Neural cell (in vitro differentiated cells): ENCODE measurements around the gene RIMKLA. TPM values are rescaled to one million over a fixed set of nuclear protein-coding genes. Genes with fewer than 3 reads are reported as not detected.

Source experiments
- H2AFZ ChIP-seq: fragments of 200-600, 300-800 bp; sonication (generic), shearing (Covaris generic); 2 replicates; pipeline ENCODE4 v1.6.0; 2014; ENCODE audit warnings: low read depth, mild to moderate bottlenecking, antibody characterized with exemption, low read length, moderate library complexity
- H3F3A ChIP-seq: fragments of 200-600 bp; shearing (Covaris generic); 2 replicates; pipeline ENCODE4 v1.6.1; 2016; ENCODE audit warnings: mild to moderate bottlenecking, moderate library complexity, mixed read lengths, antibody characterized with exemption, low read length; ENCODE audit not compliant: insufficient read depth, poor library complexity, severe bottlenecking
- H3K27ac ChIP-seq: fragments of 200-600, 300-800 bp; sonication (generic), shearing (Covaris generic); 2 replicates; pipeline ENCODE4 v1.5.1; 2014; ENCODE audit warnings: mild to moderate bottlenecking, low read length, moderate library complexity
- H3K27me3 ChIP-seq: fragments of 300-800, 200-600 bp; sonication (generic), shearing (Covaris generic); 2 replicates; pipeline ENCODE4 v1.6.0; 2014; ENCODE audit warnings: mild to moderate bottlenecking, low read depth, low read length, moderate library complexity; ENCODE audit not compliant: insufficient read depth
- H3K36me3 ChIP-seq: fragments of 300-800, 200-600 bp; sonication (generic), shearing (Covaris generic); 2 replicates; pipeline ENCODE4 v1.5.1; 2014; ENCODE audit warnings: mild to moderate bottlenecking, antibody characterized with exemption, low read length, moderate library complexity; ENCODE audit not compliant: insufficient read depth
- H3K4me2 ChIP-seq: fragments of 300-800, 200-600 bp; sonication (generic), shearing (Covaris generic); 2 replicates; pipeline ENCODE4 v1.6.0; 2014; ENCODE audit warnings: mild to moderate bottlenecking, low read length
- H3K4me3 ChIP-seq: fragments of 300-800, 200-600 bp; sonication (generic), shearing (Covaris generic); 2 replicates; pipeline ENCODE4 v1.5.1; 2014; ENCODE audit warnings: mild to moderate bottlenecking, low read length, moderate library complexity
- H3K79me2 ChIP-seq: fragments of 200-600 bp; shearing (Covaris generic); replicated peaks from 2 replicates; pipeline ENCODE4 v1.6.0; 2014; ENCODE audit warnings: mild to moderate bottlenecking, low read length, moderate library complexity; ENCODE audit not compliant: insufficient read depth
- H3K9ac ChIP-seq: fragments of 300-800, 200-600 bp; sonication (generic), shearing (Covaris generic); 2 replicates; pipeline ENCODE4 v1.6.1; 2016; ENCODE audit warnings: mild to moderate bottlenecking, low read length, mixed read lengths
- H3K9me2 ChIP-seq: fragments of 200-600 bp; shearing (Covaris generic); 2 replicates; pipeline ENCODE4 v1.6.1; 2016; ENCODE audit warnings: mild to moderate bottlenecking, low read length, mixed read lengths; ENCODE audit not compliant: insufficient read depth
- H3K9me3 ChIP-seq: fragments of 200-600, 300-800 bp; sonication (generic), shearing (Covaris generic); 2 replicates; pipeline ENCODE4 v1.6.1; 2016; ENCODE audit warnings: mild to moderate bottlenecking, mixed run types, low read length, moderate library complexity, mixed read lengths
- H4K20me1 ChIP-seq: fragments of 200-600 bp; shearing (Covaris generic); 2 replicates; pipeline ENCODE4 v1.6.1; 2016; ENCODE audit warnings: mild to moderate bottlenecking, mixed run types; ENCODE audit not compliant: insufficient read depth
- EP300 ChIP-seq: fragments of 450-650 bp; conservative IDR thresholded peaks from 2 replicates; pipeline ENCODE4 v1.6.1; 2014; ENCODE audit warnings: antibody characterized with exemption, mild to moderate bottlenecking, moderate library complexity; ENCODE audit not compliant: poor library complexity, severe bottlenecking
- EZH2 ChIP-seq: fragments of 200-600, 300-800 bp; shearing (Covaris generic), sonication (generic); IDR thresholded peaks from 2 replicates; pipeline ENCODE4 v1.6.1; 2014; ENCODE audit warnings: antibody characterized with exemption, low read length, borderline replicate concordance, mild to moderate bottlenecking; ENCODE audit not compliant: insufficient read depth, poor library complexity, severe bottlenecking
- MXI1 ChIP-seq: fragments of 450-650 bp; conservative IDR thresholded peaks from 2 replicates; pipeline ENCODE4 v1.6.1; 2014; ENCODE audit warnings: antibody characterized with exemption, mild to moderate bottlenecking; ENCODE audit not compliant: poor library complexity, severe bottlenecking
- POLR2AphosphoS5 ChIP-seq: IDR thresholded peaks from 2 replicates; pipeline ENCODE4 v1.6.1; 2012
- RAD21 ChIP-seq: fragments of 450-650 bp; conservative IDR thresholded peaks from 2 replicates; pipeline ENCODE4 v1.6.1; 2014; ENCODE audit warnings: antibody characterized with exemption, mild to moderate bottlenecking, moderate library complexity
- SMC3 ChIP-seq: fragments of 450-650 bp; conservative IDR thresholded peaks from 2 replicates; pipeline ENCODE4 v1.6.1; 2014; ENCODE audit warnings: antibody characterized with exemption, mild to moderate bottlenecking, moderate library complexity; ENCODE audit not compliant: poor library complexity
- TAF1 ChIP-seq: IDR thresholded peaks from 2 replicates; pipeline ENCODE4 v1.6.1; 2012; ENCODE audit warnings: low read depth
- polyA plus RNA-seq: library from polyadenylated mRNA; depleted of rRNA; stranded (reverse); fragments of >200 nt; gene quantifications from 2 replicates; pipeline ENCODE4 v1.2.3, GENCODE V29; 2014
- TF ChIP-seq, protein P1 (sequence below): fragments of 450-650 bp; IDR thresholded peaks from 2 replicates; pipeline ENCODE4 v1.5.1; 2014; ENCODE audit warnings: antibody characterized with exemption, mild to moderate bottlenecking, moderate library complexity; ENCODE audit not compliant: poor library complexity, severe bottlenecking
- TF ChIP-seq, protein P2 (sequence below): IDR thresholded peaks from 2 replicates; pipeline ENCODE4 v1.6.1; 2012; ENCODE audit warnings: borderline replicate concordance

Gene RIMKLA
- polyA plus RNA-seq, 1 donor from 2014 or later, result 35.4 TPM

- no peak for TF ChIP-seq TAF1
- TF ChIP-seq POLR2AphosphoS5, result no peak
- TF ChIP-seq, protein P1, sequence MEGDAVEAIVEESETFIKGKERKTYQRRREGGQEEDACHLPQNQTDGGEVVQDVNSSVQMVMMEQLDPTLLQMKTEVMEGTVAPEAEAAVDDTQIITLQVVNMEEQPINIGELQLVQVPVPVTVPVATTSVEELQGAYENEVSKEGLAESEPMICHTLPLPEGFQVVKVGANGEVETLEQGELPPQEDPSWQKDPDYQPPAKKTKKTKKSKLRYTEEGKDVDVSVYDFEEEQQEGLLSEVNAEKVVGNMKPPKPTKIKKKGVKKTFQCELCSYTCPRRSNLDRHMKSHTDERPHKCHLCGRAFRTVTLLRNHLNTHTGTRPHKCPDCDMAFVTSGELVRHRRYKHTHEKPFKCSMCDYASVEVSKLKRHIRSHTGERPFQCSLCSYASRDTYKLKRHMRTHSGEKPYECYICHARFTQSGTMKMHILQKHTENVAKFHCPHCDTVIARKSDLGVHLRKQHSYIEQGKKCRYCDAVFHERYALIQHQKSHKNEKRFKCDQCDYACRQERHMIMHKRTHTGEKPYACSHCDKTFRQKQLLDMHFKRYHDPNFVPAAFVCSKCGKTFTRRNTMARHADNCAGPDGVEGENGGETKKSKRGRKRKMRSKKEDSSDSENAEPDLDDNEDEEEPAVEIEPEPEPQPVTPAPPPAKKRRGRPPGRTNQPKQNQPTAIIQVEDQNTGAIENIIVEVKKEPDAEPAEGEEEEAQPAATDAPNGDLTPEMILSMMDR, result no peak
- TF ChIP-seq, protein P2, sequence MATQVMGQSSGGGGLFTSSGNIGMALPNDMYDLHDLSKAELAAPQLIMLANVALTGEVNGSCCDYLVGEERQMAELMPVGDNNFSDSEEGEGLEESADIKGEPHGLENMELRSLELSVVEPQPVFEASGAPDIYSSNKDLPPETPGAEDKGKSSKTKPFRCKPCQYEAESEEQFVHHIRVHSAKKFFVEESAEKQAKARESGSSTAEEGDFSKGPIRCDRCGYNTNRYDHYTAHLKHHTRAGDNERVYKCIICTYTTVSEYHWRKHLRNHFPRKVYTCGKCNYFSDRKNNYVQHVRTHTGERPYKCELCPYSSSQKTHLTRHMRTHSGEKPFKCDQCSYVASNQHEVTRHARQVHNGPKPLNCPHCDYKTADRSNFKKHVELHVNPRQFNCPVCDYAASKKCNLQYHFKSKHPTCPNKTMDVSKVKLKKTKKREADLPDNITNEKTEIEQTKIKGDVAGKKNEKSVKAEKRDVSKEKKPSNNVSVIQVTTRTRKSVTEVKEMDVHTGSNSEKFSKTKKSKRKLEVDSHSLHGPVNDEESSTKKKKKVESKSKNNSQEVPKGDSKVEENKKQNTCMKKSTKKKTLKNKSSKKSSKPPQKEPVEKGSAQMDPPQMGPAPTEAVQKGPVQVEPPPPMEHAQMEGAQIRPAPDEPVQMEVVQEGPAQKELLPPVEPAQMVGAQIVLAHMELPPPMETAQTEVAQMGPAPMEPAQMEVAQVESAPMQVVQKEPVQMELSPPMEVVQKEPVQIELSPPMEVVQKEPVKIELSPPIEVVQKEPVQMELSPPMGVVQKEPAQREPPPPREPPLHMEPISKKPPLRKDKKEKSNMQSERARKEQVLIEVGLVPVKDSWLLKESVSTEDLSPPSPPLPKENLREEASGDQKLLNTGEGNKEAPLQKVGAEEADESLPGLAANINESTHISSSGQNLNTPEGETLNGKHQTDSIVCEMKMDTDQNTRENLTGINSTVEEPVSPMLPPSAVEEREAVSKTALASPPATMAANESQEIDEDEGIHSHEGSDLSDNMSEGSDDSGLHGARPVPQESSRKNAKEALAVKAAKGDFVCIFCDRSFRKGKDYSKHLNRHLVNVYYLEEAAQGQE, result no peak
- TF ChIP-seq SMC3, result no peak
- TF ChIP-seq EZH2, result no peak
- TF ChIP-seq MXI1, result no peak
- no peak for TF ChIP-seq EP300
- TF ChIP-seq RAD21, result no peak
- Histone ChIP-seq H3K9ac (no peak overlapping the region), H3F3A (peaks cover 11% of the 10 kb centered on the region), H3K27me3 (no peaks in the 10 kb centered on the region), H4K20me1 (no peaks in the 10 kb centered on the region), H3K36me3 (no peaks in the 10 kb centered on the region), H3K79me2 (peaks cover 30% of the 10 kb centered on the region), H3K4me2 (no peak overlapping the region), H3K9me2 (no peaks in the 10 kb centered on the region), H3K9me3 (no peaks in the 10 kb centered on the region), H2AFZ (no peak overlapping the region), H3K4me3 (no peak overlapping the region), H3K27ac (no peak overlapping the region)
These were observed 43.6 kb upstream of the RIMKLA start for GRCh38 chr1:42336978-42337377.

DNA sequence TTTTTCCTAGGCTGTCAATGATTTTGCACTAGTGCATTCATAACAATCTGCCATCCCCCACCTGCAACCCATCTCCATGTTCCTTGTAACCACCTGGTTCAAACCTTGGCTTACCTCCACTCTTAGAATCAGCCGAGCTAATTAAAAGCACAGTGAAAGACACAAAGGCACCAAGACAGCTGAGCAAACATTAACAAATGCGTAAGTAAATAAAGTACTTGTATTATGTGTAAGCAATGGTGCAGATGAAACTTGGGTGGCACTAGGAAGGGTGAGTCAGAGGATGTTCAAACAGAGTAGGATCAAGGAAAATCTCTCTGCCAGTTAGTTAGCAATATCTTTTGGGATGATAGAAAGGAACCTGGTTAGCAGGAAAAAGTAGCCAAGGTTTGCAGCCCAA is 40.5 kb upstream of the RIMKLA start:
- peaks cover 11% of the 10 kb centered on the region for H3F3A ChIP-seq
- H4K20me1 ChIP-seq, result no peaks in the 10 kb centered on the region
- H3K27ac ChIP-seq, result peak overlapping the region; percentile 85
- H3K9me3 ChIP-seq, result no peaks in the 10 kb centered on the region
- H3K36me3 ChIP-seq, result no peaks in the 10 kb centered on the region
- TF ChIP-seq EZH2, result no peak
- TF ChIP-seq TAF1, result no peak
- no peak for TF ChIP-seq POLR2AphosphoS5
- TF ChIP-seq SMC3, result no peak
- no peak for TF ChIP-seq EP300
- no peak overlapping the region for H2AFZ ChIP-seq
- H3K4me3 ChIP-seq, result peak overlapping the region; percentile 28
- H3K9me2 ChIP-seq, result no peaks in the 10 kb centered on the region
- H3K79me2 ChIP-seq, result peaks cover 3% of the 10 kb centered on the region
- H3K27me3 ChIP-seq, result no peaks in the 10 kb centered on the region
- no peak overlapping the region for H3K4me2 ChIP-seq
- H3K9ac ChIP-seq, result peak overlapping the region; percentile 51
